ENCODE data around the gene MKNK2.

GRCh38 chr19:2089727-2090053, 38.6 kb upstream of the MKNK2 start:
- TF ChIP-seq POLR2AphosphoS5 (IDR thresholded peaks at IDR 0.05), result no peak
- no peak for TF ChIP-seq CTCF (IDR thresholded peaks at IDR 0.05)
- TF ChIP-seq POLR2A (IDR thresholded peaks at IDR 0.05), result no peak

Data from transverse colon (tissue), 4 donors.